Tibial nerve (tissue), 4 donors: Measurements from ENCODE around the gene KLK5. TPM values are rescaled to one million over a fixed set of nuclear protein-coding genes. Genes with fewer than 3 reads are reported as not detected.

Source experiments
- DNase-seq, 2 donors: peaks; one replicate each; pipeline ENCODE4 v3.0.0-alpha.2; 2019; ENCODE audit warnings: low spot score in 2 of 2
- H3K27ac ChIP-seq, 4 donors: fragments of 200-600 bp; sonication (generic) in 3 of 4; one replicate each; pipeline ENCODE4 v1.5.1; 2017 to 2019; ENCODE audit warnings: mild to moderate bottlenecking in 1 of 4
- H3K27me3 ChIP-seq, 2 donors: fragments of 200-600 bp; sonication (generic) in 1 of 2; one replicate each; pipeline versions ENCODE4 v1.5.1 to v1.6.0; 2017 to 2019
- H3K36me3 ChIP-seq, 3 donors: fragments of 200-600 bp; sonication (generic); one replicate each; pipeline ENCODE4 v1.5.1; 2018 to 2019
- H3K4me1 ChIP-seq, 4 donors: fragments of 200-600 bp; sonication (generic) in 3 of 4; one replicate each; pipeline ENCODE4 v1.5.1; 2017 to 2019
- H3K4me3 ChIP-seq, 4 donors: fragments of 200-600 bp; sonication (generic) in 3 of 4; one replicate each; pipeline ENCODE4 v1.5.1; 2017 to 2019; ENCODE audit warnings: mild to moderate bottlenecking in 1 of 4, moderate library complexity in 1 of 4
- H3K9me3 ChIP-seq, 4 donors: fragments of 200-600 bp; sonication (generic) in 3 of 4; one replicate each; pipeline ENCODE4 v1.5.1; 2017 to 2019
- EP300 ChIP-seq, 2 donors: sonication (generic); formaldehyde crosslinking; IDR thresholded peaks; one replicate each; pipeline ENCODE4 v1.6.1; 2017; ENCODE audit warnings: antibody characterized with exemption in 2 of 2, mild to moderate bottlenecking in 1 of 2
- POLR2A ChIP-seq, 2 donors: fragments of 450-650 bp; IDR thresholded peaks; one replicate each; pipeline ENCODE4 v1.6.1; 2017; ENCODE audit warnings: antibody characterized with exemption in 2 of 2, mild to moderate bottlenecking in 2 of 2, moderate library complexity in 2 of 2
- WGBS, 2 donors: methylation state at CpG; one replicate each; pipeline ENCODE4 v1.1.5; 2018; 5-methylcytosine and 5-hydroxymethylcytosine counted together
- total RNA-seq, 4 donors: library from RNA; depleted of rRNA; stranded (reverse); fragments of >200 nt; gene quantifications; one replicate each; pipeline ENCODE4 v1.1.0, GENCODE V29; 2016
- TF ChIP-seq, protein P1 (sequence below), 5 experiments: fragments of 200-600 bp in 3 of 5; fragments of 450-650 bp in 2 of 5; sonication (generic) in 3 of 5; IDR thresholded peaks; one replicate each; pipeline ENCODE4 v1.5.1; 2016 to 2019; ENCODE audit warnings: antibody characterized with exemption in 5 of 5, mild to moderate bottlenecking in 3 of 5, moderate library complexity in 2 of 5

KLK5 gene
- total RNA-seq, 4 donors from 2014 or later: not detected

DNA sequence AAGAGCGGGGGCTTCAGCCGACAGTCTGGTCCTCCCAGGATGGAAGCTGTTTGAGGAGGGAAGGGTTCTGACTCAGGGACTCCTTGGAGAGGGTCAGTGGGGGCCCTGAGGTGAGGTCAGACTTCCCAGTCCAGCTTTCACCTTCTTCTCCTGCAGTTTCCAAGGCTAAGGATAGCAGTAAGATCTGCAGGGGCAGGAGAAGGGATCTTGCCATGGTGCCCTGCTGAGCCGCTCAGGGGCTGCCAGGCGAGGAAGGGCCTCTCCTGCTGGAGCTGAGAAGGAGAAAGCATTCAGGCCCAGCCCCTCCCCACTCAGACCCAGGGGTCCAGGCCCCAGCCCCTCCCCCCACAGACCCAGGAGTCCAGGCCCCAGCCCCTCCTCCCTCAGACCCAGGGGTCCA, 29.3 kb upstream of the KLK5 start:
- H3K4me1 ChIP-seq: no peaks in the 10 kb centered on the region
- no peak overlapping the region for H3K27ac ChIP-seq
- DNase-seq: no peak
- TF ChIP-seq, protein P1, sequence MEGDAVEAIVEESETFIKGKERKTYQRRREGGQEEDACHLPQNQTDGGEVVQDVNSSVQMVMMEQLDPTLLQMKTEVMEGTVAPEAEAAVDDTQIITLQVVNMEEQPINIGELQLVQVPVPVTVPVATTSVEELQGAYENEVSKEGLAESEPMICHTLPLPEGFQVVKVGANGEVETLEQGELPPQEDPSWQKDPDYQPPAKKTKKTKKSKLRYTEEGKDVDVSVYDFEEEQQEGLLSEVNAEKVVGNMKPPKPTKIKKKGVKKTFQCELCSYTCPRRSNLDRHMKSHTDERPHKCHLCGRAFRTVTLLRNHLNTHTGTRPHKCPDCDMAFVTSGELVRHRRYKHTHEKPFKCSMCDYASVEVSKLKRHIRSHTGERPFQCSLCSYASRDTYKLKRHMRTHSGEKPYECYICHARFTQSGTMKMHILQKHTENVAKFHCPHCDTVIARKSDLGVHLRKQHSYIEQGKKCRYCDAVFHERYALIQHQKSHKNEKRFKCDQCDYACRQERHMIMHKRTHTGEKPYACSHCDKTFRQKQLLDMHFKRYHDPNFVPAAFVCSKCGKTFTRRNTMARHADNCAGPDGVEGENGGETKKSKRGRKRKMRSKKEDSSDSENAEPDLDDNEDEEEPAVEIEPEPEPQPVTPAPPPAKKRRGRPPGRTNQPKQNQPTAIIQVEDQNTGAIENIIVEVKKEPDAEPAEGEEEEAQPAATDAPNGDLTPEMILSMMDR (IDR thresholded peaks at IDR 0.05): no peak
- no peak for TF ChIP-seq EP300 (IDR thresholded peaks at IDR 0.05)
- no peak for TF ChIP-seq POLR2A (IDR thresholded peaks at IDR 0.05)
- 80 to 82% methylated on average over 3 to 4 of the region's 4 CpGs for WGBS, 2 donors
- H3K9me3 ChIP-seq: peaks cover 0 to 8% (median 0%) of the 10 kb centered on the region in 4 donors
- H3K36me3 ChIP-seq: no peaks in the 10 kb centered on the region
- no peak overlapping the region for H3K4me3 ChIP-seq
- H3K27me3 ChIP-seq: no peaks in the 10 kb centered on the region

DNA sequence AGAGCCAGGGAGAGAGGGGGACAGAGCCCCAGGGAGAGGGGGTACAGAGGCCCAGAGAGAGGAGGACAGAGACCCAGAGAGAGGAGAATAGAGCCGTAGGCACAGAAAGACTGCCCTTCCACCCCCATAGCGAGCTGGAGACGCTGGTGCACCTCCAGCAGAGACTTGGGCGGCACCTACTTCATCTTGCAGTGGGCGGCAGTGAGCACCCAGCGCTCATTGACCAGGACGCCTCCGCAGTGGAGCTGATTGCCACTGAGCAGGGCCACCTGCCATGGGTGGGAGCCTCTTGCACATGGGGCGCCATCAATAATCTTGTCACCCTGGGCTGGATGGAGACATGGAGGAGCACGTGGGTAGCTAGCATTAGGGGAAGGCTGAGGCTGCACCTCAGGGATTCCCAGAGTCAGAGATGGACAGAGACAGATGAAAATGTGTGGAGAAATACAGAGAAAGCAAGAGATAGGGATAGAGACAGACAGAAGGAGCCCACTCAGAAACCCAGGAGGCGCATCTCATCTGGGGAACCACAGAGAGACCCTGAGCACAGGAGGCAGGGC, 28.8 kb upstream of the KLK5 start:
- no peak overlapping the region for H3K4me3 ChIP-seq
- no peaks in the 10 kb centered on the region for H3K4me1 ChIP-seq
- no peak overlapping the region for H3K27ac ChIP-seq
- no peak for DNase-seq
- H3K9me3 ChIP-seq: peaks cover 0 to 8% (median 0%) of the 10 kb centered on the region in 4 donors
- H3K36me3 ChIP-seq: no peaks in the 10 kb centered on the region
- TF ChIP-seq, protein P1 (IDR thresholded peaks at IDR 0.05): no peak
- TF ChIP-seq POLR2A (IDR thresholded peaks at IDR 0.05) (no peak), EP300 (IDR thresholded peaks at IDR 0.05) (no peak)
- no peaks in the 10 kb centered on the region for H3K27me3 ChIP-seq
- WGBS, 2 donors: 60 to 74% methylated on average over 11 of the region's 11 CpGs

DNA sequence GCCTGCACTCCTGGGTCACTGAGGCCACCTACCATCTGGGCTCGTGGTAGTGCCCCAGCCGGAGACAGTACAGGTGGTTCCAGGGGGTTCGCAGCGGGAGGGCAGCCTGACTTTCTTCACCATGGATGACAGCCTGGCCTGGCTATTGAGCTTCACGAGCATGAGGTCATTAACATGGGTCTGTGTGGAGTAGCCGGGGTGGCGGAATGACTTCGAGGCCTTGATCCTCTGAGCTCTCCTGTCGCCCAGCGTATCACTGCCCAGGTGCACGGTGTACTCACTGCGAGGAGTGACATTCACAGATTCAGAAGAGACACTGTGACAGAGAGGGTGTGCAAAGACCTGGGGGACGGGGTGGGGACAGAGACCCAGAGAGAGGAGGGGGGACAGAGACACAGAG, 27.4 kb upstream of the KLK5 start:
- TF ChIP-seq EP300 (IDR thresholded peaks at IDR 0.05): no peak
- no peak for TF ChIP-seq POLR2A (IDR thresholded peaks at IDR 0.05)
- TF ChIP-seq, protein P1 (IDR thresholded peaks at IDR 0.05): no peak
- no peak for DNase-seq
- Histone ChIP-seq H3K4me1 (no peaks in the 10 kb centered on the region), H3K9me3 (peaks cover 0 to 3% (median 0%) of the 10 kb centered on the region in 4 donors), H3K36me3 (no peaks in the 10 kb centered on the region), H3K27ac (no peak overlapping the region), H3K27me3 (no peaks in the 10 kb centered on the region), H3K4me3 (no peak overlapping the region)
- WGBS, 2 donors: 67 to 68% methylated on average over 11 to 13 of the region's 13 CpGs

DNA sequence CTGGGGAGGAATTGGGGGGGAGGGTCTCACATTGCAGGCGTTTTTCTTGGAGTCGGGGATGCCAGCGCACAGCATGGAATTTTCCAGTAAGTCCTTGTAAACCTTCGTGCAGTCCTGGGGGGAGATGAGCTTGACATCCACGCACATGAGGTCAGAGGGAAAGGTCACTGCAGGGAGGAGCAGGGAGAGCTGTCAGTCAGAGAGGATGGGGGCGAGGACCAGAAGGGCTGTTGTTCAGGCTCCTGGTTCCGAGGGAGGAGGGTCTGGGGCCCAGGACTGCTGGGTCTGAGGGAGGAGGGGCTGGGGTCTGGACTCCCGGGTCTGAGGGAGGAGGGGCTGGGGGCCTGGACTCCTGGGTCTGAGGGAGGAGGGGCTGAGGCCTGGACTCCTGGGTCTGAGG, 26.9 kb upstream of the KLK5 start:
- no peak for DNase-seq
- H3K4me1 ChIP-seq: no peaks in the 10 kb centered on the region
- TF ChIP-seq, protein P1 (IDR thresholded peaks at IDR 0.05): no peak
- TF ChIP-seq POLR2A (IDR thresholded peaks at IDR 0.05) (no peak), EP300 (IDR thresholded peaks at IDR 0.05) (no peak)
- no peaks in the 10 kb centered on the region for H3K36me3 ChIP-seq
- H3K27me3 ChIP-seq: no peaks in the 10 kb centered on the region
- no peak overlapping the region for H3K4me3 ChIP-seq
- 15 to 40% methylated on average over 7 to 8 of the region's 8 CpGs for WGBS, 2 donors
- no peak overlapping the region for H3K27ac ChIP-seq
- peaks cover 0 to 3% (median 0%) of the 10 kb centered on the region in 4 donors for H3K9me3 ChIP-seq

DNA sequence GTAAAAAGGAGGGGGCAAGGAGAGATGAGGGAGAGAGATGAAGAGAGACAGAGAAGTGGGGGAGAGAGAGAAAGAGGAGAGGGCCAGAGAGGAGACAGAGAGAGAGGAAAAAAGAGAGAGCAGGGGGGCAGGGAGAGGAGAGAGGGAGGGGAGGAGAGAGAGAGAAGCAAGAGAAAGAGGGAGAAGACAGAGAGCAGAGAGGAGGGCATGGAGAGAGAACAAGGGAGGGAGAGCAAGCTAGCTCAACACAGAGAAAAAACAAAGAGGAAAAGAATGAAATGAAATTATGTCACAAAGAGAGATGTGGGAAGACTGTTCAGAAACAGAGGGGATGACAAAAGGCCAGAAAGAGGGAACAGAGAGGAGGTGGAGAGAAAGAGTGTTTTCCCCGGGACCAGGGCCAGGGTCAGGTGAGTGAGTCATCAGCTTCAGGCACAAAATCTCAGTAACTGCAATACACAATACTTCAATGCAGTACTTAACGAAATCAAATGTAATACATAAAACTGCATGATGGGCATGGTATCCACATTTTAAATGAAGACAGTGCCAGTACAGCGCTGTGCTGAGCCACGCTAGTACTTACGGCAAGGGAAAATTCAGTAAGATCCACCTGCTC, 26.0 kb upstream of the KLK5 start:
- no peak for DNase-seq
- TF ChIP-seq, protein P1 (IDR thresholded peaks at IDR 0.05): no peak
- TF ChIP-seq EP300 (IDR thresholded peaks at IDR 0.05) (no peak), POLR2A (IDR thresholded peaks at IDR 0.05) (no peak)
- 55 to 61% methylated on average over 5 of the region's 5 CpGs for WGBS, 2 donors
- H3K4me3 ChIP-seq: no peak overlapping the region
- no peaks in the 10 kb centered on the region for H3K9me3 ChIP-seq
- no peaks in the 10 kb centered on the region for H3K36me3 ChIP-seq
- H3K27me3 ChIP-seq: no peaks in the 10 kb centered on the region
- H3K4me1 ChIP-seq: no peaks in the 10 kb centered on the region
- H3K27ac ChIP-seq: no peak overlapping the region
